EL (cell line): ENCODE results near the gene PRSS8.
"Not testable (repeated sequence)": the region's sequence is repeated elsewhere in the genome, so short reads cannot be mapped to it uniquely, and the experiment has no call there.

Experiments
- DNase-seq: peaks from one replicate; pipeline ENCODE4 v3.0.0-alpha.2; 2016

Gene PRSS8

GRCh38 chr16:31143694-31144148 is 8.2 kb upstream of the PRSS8 start:
- no peak for DNase-seq

- DNase-seq: no peak
These were observed 7.6 kb upstream of the PRSS8 start for GRCh38 chr16:31143011-31143693.

DNA sequence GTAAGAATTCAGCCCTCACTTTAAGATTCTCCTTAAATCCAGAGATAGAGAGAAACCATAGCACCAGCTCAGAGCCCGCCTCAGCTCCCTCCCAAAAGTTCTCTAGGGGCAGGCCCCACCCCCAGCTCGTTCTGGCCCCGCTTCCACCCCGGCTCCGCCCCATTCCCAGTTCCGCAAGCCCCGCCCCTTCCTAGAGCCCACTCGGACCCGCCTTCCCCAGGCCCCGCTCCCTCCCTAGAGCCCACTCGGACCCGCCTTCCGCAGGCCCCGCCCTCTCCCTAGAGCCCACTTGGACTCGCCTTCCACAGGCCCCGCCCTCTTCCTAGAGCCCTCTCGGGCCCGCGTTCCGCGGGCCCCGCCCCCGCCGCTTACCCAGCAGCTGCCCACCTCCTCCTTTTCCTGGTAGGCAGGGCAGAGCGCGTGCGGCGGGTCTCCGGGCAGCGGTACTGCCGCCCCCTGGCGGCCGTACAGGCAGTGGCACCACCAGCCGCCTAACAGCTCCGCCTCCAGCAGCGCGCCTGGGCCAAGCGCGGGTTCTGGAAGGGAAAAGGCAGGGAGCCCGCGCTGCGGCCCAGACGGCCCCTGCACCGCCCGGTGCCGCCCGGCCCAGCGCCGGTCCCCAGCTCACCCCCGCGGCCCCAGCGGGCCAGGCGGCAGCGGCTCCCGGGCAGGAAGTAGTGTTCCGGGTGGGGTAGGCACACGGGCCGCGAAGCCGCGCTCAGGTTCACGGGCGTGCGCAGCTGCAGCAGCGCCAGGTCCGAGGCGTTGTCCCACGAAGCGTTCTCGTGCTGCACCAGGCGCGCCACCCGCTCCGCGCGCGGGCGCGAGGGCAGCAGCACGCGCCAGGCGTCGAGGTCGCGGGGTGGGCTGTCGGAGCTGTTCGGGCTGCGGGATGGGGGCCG is 6.8 kb upstream of the PRSS8 start:
- DNase-seq: peak; percentile 99

DNA sequence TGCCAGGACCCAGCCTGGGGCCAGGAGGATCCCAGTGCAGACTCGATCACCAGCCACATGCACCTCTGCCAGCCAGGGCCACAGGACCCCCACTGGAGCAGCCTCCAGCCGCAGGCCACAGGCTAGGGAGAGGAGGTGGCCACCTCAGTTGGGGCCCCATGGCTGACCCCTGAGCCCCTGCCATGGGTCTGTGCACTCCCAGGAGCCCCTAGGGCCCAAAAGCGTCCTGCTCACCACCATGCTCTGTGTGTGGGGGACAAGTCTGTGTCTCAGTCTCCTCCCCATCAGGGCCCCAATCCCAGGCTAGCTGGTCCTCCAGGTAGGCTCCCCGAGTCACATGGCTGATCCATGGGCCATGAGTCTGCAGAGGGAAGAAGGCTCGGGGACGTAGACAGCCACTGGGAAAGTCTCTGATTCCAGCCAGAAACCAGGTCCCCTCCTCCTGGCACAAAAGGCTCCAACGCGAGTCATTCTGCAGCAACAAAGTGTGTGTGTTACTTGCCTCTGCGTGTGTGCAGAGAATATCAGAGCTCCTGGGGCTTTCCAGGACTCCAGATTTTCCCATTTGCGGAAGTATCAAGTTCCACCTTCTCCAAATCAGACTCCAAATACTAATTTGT is 6.1 kb upstream of the PRSS8 start:
- no peak for DNase-seq

- not testable (repeated sequence) for DNase-seq
These were observed 5.5 kb upstream of the PRSS8 start for GRCh38 chr16:31141071-31141469.

DNA sequence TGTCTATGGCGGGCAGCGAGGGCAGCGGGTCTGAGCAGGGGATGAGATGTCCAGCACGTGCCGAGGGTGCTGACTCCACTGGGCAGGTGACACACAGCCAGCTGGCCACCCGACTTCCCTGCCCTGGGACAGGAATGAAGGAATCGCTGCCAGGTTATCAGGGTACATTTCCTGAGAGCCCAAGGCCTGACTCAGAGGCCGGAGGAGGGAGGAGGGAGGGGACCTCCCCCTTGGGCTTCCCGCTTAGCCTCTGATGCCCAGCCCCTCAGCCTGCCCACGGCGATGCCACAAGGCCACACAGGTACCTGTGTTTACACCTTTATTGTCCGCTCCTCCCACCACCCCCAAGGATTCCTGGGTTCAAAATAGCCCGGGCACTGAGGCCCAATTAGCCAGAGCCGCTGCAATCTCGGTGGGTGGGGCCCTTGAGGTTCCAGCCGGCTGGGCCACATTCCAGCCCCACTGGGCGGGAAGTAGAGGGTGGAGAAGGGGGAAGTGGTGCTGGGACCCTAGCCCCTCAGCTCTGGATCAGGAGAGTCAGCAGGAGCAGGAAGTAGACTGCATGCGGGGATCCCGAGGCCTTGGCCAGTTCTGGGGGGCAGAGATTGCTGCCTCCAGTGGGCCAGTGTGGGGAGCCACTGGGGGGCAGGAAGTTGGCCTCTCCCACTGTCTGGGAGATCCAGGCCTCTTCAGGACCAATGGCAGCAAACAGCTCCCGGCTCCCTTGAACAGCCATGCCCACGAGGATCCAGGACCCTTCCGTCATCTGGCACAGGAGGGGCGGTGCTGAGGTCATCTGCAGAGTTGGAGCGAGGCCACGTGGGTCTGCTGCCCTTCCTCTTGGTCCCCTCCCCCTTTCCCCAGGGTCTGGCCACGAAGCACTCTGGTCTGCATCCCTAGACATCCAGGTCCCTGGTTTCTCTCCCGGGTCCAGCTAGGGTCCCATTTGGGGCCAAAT is 3.4 kb upstream of the PRSS8 start:
- DNase-seq: peak; percentile 89

DNA sequence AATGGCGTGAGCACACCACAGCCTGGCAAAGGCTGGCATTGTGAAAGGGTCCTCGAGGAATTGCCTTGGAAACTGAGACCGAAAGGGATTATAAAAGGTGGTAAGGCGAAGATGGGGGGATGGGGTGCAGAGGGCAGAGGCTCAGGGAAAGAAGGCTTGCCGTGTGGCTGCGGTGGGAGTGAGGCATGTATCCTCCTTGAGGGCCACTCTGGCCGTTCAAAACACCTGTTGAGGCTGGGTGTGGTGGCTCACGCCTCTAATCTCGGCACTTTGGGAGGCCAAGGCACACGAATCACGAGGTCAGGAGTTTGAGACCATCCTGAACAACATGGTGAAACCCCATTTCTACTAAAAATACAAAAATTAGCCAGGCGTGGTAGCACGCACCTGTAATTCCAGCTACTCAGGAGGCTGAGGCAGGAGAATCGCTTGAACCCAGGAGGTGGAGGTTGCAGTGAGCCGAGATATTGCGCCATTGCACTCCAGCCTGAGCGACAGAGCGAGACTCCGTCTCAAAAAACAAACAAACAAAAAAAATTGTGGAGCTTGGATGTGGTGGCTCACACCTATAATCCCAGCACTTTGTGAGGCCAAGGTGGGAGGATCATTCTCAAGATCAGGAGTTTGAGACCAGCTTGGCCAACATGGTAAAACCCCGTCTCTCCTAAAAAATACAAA is 1.4 kb upstream of the PRSS8 start:
- not testable (repeated sequence) for DNase-seq

GRCh38 chr16:31136287-31136662 is 748 bp upstream of the PRSS8 start:
- DNase-seq: no peak

DNA sequence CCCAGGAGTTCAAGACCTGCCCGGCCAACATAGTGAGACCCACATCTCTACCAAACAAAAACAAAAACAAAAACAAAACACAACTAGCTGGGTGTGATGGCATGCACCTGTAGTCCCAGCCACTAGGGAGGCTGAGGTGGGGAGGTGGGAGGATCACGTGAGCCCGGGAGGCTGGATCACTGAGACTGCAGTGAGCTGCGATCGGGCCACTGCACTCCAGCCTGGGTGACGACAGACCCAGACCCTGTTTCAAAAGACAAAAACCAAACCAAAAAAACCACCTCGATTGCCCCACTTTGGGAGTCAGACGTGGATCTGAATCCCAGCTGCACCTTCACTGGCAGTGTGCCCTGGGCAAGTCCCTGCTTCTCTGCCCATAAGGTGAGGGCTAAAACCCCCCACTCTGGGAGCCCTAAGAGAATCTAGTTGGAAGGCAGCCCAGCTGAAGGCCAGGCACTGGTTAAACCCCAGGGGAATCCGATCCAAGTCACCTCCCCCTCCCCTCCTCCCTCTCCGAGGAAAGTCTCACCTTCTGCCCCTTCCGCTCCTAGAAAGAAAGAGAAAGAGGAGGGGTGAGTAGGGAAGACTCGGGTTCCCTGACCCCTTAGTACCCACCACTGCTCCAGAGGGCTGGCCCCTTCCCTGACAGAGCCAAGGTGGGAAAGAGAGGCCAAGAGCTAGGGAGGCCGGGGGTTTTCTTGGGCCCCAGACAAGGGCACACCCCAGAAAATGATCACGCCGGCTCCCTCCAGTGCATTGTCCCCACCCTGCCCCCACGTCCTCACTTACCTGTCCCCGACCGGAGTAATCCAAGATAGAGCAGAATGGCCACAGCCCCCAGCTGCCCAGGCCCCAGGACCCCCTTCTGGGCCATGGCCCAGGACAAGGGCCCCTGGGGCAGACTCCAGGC is 647 bp downstream of the PRSS8 start:
- DNase-seq: no peak

DNA sequence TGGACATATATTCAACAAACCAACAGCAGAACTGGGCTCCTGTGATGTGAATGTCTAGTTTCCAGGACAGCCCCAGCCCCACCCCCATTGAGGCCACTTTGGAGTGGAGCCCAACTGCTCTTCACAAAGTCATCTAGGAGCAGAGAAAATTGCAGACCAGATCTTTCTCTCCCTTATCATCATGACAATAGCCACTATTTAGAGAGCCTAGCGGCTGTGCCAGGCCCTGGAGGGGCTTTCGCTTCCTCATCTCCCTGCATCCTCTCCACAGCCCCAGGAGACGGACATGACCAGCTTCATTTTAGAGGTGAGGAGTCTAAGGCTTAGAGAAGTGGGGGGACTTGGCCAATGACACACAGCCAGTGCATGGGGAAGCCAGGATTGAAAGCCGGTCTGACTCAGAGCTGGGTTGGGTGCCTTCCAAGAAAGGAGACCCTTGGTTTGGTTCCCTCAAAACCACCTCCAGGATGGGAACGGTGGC is 1.4 kb downstream of the PRSS8 start:
- no peak for DNase-seq

DNA sequence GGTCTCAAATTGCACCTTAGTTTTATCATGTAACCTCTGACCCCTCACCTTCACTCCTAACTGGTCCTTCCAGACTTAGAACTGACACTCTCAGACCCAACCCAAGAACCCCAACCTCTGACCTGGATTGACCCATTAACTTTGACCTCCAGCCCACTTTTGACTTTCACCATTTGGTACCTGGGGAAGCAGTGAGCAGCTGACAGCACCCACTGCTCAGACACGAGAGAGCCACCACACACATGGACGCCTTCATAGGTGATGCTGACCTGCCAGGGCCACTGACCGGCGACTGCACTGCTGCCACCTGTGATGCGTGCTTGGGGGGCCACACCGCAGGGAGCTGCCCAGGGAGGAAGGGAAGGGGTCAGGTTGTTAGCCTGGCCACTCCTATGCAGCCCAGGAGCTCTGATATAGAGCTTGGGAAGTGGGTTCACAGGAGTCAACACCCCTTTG is 2.5 kb downstream of the PRSS8 start:
- DNase-seq: no peak

DNA sequence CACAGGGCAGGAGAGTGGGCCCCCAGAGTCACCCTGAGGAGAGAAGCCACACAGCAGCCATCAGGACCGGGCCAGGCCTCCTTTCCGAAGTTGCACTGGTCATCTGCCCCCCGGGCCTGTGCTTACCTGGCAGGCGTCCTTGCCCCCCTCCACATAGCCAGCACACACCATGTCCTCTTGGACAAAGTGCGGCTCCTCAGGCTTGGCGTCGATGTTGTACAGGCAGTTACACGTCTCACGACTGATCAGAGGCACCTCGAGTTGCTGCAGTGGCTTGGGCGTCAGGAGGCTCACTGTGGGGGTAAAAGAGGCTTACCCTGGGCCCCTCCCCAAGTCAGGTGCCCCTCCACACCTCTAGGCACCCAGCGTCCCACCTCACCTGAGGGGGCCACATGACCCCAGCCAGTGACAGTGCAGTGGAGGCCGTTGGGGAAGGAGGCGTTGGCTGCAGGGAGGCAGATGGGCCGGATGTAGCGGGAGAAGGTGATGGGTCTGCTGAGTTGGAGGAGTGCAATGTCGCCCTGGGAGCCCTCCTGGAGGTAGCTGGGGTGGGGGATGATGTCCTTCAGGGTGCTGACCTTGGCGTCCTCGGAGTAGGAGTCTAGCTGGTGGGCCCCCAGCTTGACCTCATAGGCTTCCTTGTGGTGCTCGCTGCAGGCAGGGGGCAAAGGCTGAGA is 3.1 kb downstream of the PRSS8 start:
- DNase-seq: no peak

- no peak for DNase-seq
These were observed 3.7 kb downstream of the PRSS8 start for GRCh38 chr16:31131841-31132271.

DNA sequence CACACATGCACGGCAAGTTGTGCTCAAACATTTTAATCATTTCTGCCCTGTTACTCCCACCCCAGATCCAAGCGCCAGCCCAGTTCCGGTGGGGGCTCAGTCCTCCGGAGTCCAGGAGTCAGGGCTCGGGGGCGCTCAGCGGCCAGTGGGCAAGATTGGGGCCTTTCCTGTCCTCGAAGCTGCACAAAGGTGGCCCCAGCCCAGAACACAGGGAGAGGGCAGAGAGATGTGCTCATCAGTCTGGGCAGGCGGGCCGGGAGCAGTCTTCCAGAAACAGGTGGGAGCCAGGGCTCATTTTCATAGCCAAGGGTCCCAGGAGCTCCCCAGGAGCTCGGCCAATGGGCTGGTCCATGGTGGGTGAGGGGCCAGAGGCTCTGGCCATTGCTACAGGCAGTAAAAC is 4.1 kb downstream of the PRSS8 start:
- no peak for DNase-seq

GRCh38 chr16:31130899-31131298 is 4.6 kb downstream of the PRSS8 start:
- DNase-seq: no peak

DNA sequence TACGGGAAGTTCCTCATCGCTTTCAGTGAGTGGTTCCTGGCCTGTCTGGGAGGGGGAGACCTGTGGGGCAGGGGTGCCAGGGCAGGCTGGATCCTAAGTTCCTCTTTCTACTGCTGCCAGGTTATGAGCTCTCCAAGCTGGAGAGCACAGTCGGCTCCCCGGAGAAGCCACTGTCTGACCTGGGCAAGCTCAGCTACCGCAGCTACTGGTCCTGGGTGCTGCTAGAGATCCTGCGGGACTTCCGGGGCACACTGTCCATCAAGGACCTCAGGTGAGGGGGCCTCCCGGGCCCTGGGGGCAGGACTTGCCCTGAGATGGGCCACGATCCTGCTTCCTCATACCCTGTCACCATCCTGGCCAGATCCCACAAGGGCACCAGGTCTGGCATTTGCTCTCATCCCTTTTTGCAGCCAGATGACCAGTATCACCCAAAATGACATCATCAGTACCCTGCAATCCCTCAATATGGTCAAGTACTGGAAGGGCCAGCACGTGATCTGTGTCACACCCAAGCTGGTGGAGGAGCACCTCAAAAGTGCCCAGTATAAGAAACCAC is 5.1 kb downstream of the PRSS8 start:
- DNase-seq: no peak

DNA sequence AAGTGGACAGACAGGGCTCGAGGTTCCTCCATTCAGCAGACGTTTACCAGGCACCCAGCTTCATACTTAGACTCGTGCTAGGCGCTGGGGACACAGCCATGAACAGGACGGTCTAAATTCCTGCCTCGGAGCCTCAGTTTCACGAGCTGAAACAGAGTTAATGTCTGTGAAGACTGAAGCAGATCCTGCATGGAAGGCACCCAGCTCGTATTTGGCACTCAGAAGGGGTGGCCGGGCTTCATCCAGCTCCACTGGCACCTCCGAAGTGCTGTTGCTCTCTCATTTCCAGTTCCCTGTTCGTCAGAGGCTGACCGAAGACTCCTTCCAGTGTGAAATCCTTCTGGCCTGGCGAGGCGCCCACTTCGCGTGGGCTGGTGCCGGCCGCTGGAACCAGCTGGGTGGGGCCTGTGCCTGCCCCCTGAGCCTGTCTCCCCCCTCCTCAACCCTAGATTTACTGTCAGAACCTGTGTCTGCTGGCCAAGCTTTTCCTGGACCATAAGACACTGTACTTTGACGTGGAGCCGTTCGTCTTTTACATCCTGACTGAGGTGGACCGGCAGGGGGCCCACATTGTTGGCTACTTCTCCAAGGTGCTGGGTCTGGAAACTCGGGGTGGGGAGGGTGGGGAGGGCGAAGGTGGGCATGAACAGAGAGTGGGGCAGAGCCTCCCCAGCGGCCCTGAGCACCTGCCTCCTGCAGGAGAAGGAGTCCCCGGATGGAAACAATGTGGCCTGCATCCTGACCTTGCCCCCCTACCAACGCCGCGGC is 5.8 kb downstream of the PRSS8 start:
- DNase-seq: no peak

DNA sequence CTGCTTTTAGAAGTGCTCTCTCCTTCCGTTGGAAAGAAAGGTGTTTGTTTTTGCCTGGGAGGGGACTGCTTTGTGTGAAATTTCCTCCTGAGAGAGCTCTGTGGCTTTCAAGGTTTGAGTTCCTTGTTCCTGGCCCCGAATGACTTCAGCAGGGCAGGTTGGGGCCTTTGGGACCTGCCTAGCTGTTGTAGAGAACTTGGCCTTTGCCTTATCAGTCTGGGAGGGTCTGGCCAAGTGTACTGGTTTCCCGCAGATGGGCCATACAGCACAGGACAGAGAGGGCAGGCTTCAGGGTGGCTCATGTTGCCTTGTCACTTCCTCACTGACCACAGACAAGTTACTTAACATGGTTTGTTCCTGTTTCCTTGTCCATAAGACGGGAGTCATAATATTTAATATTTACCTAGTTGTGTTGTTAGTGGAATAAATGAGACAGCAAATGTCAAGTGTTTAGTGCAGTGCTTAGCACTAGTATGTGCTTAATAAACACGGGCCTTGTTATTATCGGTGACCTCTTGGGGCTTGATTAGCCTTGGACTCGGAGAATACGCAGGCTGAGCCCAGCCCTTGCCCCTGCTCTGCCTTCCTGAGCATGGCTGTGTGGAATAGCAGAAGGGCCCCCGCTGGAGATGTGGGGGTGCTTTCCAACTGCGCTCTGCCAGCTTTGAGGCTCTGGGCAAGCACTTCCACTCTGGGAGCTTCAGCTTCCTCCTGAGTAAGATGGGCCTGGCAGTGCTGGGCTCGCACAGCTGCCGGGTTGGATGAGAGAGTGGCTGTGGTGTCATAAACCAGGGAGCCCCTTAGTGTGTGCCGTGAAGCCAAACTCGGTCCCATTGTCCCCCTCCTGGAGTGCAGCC is 6.6 kb downstream of the PRSS8 start:
- DNase-seq: no peak
